HS-27A (cell line): ENCODE results near the gene NAA38.
"Not testable (repeated sequence)": the region's sequence is repeated elsewhere in the genome, so short reads cannot be mapped to it uniquely, and the experiment has no call there.

Experiments
- DNase-seq: peaks from one replicate; pipeline ENCODE4 v3.0.0-alpha.2; 2012; ENCODE audit warnings: low read depth, missing footprints

The NAA38 gene

DNA sequence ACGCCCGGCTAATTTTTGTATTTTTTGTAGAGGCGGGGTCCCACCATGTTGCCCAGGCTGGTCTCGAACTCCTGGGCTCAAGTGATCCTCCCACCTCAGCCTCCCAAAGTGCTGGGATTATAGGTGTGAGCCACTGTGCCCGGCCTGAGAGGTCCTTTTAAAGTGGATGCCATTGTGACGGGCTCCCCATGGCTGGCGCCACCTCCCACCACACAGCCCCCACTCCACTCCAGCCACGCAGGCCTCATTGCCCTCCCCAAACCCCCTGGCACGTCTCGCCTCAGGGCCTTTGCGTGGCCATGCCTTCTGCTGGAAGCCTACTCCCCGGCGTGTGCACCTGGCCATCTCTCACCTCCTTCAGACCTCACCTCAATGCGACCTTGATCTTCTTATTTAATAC is 35.2 kb downstream of the NAA38 start:
- no peak for DNase-seq

DNA sequence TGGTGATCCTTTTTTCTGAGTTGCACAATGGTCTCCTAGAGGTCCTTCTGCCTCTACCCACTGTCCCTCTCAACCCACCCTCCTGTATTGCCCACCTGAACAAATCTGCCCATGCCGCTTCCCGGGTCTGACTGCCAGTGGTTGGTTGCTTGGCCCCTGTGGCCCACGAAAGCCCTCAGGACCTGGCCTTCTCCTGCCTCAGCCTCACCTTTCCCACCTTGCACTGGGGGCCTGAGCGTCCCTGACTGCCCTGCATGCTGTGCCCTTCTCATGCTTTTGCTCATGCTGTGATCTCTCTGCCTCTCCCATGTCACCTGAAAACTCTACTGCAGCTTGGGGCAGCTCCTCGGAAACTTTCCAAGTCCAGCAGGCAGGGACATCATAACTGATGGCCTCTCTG is 37.1 kb downstream of the NAA38 start:
- DNase-seq: no peak

- no peak for DNase-seq
Measured at GRCh38 chr17:7818746-7819645, 38.4 kb downstream of the NAA38 start.

- DNase-seq: no peak
Measured at GRCh38 chr17:7818026-7818425, 39.3 kb downstream of the NAA38 start.

GRCh38 chr17:7817643-7817964 is 39.8 kb downstream of the NAA38 start:
- no peak for DNase-seq

- DNase-seq: no peak
Measured at GRCh38 chr17:7816926-7817642, 40.3 kb downstream of the NAA38 start.

DNA sequence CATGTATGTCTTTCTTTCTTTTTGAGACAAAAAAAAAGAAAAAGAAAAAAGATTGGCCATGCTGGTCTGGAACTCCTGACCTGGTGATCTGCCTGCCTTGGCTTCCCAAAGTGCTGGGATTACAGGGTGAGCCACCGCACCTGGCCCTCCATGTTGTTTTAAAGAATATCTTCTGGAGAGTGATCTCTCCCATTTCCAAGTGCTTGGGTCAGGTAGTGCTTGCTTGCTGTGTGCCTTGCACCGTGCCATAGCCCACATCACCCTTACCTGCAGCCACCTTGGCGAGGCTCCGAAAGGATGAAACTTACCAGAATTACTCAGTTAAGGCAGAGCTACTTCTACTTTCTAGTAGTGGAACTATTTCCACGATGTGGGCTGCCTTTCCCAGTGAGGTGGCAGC is 42.4 kb downstream of the NAA38 start:
- no peak for DNase-seq

DNA sequence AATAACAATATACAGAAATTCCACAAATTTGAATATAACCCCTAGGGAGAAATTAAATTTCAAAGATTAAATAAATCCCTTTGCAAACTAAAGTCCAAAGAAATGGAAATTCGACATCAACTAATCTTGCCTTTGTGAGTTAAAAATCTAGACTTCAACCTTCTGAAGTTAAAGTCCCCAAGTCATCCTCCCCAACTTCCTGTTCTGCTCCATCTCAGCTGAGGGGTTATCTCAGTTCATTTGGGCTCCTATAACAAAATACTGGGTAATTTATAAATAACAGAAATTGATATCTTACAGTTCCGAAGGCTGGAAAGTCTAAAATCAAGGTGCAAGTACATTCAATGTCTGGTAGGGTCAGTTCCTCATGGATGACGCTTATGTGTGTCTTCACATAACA is 46.1 kb downstream of the NAA38 start:
- no peak for DNase-seq

DNA sequence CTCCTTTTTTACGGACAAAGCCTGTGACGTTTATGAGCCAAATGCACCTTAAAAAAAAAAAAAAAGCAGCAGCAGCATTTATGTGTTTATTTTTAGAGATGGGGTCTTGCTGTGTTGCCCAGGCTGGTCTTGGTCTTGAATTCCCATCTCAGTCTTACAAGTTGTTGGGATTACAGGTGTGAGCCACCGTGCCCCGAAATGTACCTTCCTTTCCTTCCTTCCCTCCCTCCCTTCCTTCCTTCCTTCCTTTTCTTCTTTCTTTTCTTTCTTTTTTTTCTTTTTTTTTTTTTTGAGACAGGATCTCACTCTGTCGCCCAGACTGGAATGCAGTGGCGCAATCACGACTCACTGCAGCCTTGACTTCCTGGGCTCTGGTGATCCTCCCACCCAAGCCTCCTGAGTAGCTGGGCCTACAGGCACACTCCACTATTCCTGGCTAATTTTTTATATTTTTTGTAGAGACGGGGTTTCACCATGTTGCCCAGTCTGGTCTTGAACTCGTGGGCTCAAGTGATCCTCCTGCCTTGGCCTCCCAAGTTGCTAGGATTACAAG is 47.5 kb downstream of the NAA38 start:
- not testable (repeated sequence) for DNase-seq

DNA sequence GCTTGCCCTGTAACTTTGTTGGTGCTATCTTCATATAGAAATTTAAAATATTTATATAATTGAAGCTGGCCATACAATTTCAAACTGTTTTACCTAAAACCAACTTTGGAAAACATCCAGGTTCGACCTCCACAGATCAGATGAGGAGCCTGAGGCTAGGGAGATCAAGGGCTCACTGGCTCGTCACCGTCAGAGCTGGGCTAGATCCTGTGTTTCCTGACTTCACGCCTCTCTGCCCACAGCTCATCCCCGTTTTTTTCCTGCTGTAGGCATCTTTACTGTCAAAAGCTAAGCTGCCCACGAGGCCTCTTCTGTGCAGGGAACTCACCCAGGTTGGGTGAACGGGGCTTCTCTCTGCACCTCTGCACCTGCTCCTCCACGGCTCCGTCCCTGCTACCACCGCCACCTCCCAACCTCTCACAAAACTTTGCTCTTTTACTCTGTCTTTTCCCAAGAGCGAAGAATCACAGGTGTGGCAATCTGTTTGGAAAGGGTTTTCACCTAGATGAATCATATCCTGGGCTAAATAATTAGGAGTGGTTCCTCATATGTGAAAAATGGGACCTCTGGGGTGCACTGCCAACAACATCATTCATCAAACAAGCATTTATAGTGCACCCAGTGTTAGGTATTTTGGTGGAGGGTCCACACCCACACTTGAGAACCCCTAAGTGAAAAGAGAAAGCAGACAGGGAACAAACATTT is 48.1 kb downstream of the NAA38 start:
- no peak for DNase-seq

DNA sequence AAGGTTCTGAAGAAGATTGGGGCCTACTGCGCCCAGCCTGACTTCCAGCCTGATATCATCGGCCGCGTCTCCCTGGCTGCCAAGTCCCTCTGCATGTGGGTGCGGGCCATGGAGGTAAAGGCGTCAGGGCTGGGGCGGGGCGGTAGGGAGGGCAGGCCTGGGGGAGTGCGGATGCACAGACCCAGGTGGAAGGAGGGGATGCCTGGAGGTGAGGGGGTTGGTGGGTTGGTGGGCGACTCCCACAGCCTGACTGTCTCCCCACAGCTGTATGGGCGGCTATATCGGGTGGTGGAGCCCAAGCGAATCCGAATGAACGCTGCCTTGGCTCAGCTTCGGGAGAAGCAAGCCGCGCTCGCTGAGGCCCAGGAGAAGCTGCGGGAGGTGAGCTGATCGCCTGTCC is 50.2 kb downstream of the NAA38 start:
- DNase-seq: no peak
